ENCODE data around the gene IQSEC1. TPM values are rescaled to one million over a fixed set of nuclear protein-coding genes. Genes with fewer than 3 reads are reported as not detected.

Gene IQSEC1
- polyA plus RNA-seq, 3 donors: 17.7 to 61.7 (median 30.3) TPM

- Histone ChIP-seq H3K79me2 (ENCODE audit: insufficient read depth, low read length) (no peaks in the 10 kb centered on the region), H3K4me2 (replicated peaks; ENCODE audit: extremely low read depth, low read length, poor library complexity, severe bottlenecking) (no peak overlapping the region), H2AFZ (ENCODE audit: insufficient read depth, low read depth, low read length, poor library complexity, severe bottlenecking) (no peak overlapping the region), H3K9me3 (replicated peaks in 1 of 2; ENCODE audit: control insufficient read depth in 1 of 2, insufficient read depth in 1 of 2, low read length in 2 of 2) (no peaks in the 10 kb centered on the region), H3K9ac (ENCODE audit: insufficient read depth, low read length, poor library complexity, severe bottlenecking) (no peak overlapping the region), H3K36me3 (replicated peaks in 1 of 2; ENCODE audit: control insufficient read depth in 1 of 2, insufficient read depth in 2 of 2, low read length in 2 of 2) (no peaks in the 10 kb centered on the region), H4K20me1 (ENCODE audit: insufficient read depth, low read length) (no peaks in the 10 kb centered on the region), H3K27me3 (ENCODE audit: control insufficient read depth in 2 of 2, insufficient read depth in 2 of 2, low read length in 2 of 2) (no peaks in the 10 kb centered on the region), H3K4me3 (replicated peaks in 1 of 3; ENCODE audit: low read depth in 2 of 3, low read length in 3 of 3) (no peak overlapping the region), H3K27ac (ENCODE audit: low read depth in 1 of 2, low read length in 2 of 2) (no peak overlapping the region), H3K4me1 (ENCODE audit: control insufficient read depth in 1 of 2, insufficient read depth in 2 of 2, low read length in 2 of 2) (no peaks in the 10 kb centered on the region)
- no peak for DNase-seq
- intact Hi-C loops (cut with micrococcal nuclease): no loop called here
- H3K4me3 Mint-ChIP-seq: no peak overlapping the region
- no peak overlapping the region for H3K27ac Mint-ChIP-seq
- no peaks in the 10 kb centered on the region for H3K36me3 Mint-ChIP-seq
- peaks cover 0 to 2% (median 0%) of the 10 kb centered on the region in 7 donors for H3K9me3 Mint-ChIP-seq
- WGBS (ENCODE audit: insufficient coverage): 93% methylated on average over 2 of the region's 3 CpGs
- H3K4me1 Mint-ChIP-seq: peaks cover 8% of the 10 kb centered on the region
- TF ChIP-seq CTCF (IDR thresholded peaks at IDR 0.05): no peak
- H3K27me3 Mint-ChIP-seq (ENCODE audit: low read depth in 3 of 3): peaks cover 4 to 11% (median 8%) of the 10 kb centered on the region in 3 donors
Observed at GRCh38 chr3:12852201-12852600, 221.0 kb downstream of the IQSEC1 start.

Small RNA genes within 50 kb of the gene (small RNA-seq; reads per million reads assigned to genes)
- not detected for gene AC034198.1 (ENCODE audit: insufficient read length, low read depth)
- not detected for gene AC069271.1 (ENCODE audit: insufficient read length, low read depth)

Other genes with a start within 250 kb of the IQSEC1 start
- 1,000 to 10,000 TPM in 1 of 3 donors, 100 to 1,000 TPM in 2; 932 to 1,052 (median 942) TPM for gene RPL32, start 231.9 kb downstream of the IQSEC1 start, polyA plus RNA-seq